ENCODE measurements around the gene GFOD2. TPM values are rescaled to one million over a fixed set of nuclear protein-coding genes. Genes with fewer than 3 reads are reported as not detected.

The GFOD2 gene
- total and polyA plus RNA-seq, 2 of the 13 experiments (the other 11 are each of a cell fraction or from before 2014, with no cell fraction given): 11.1 to 17.2 TPM

GRCh38 chr16:67726106-67727034 is 7.3 kb upstream of the GFOD2 start (continued):
- peak; percentile 55; the same call in 1 of the 2 replicates for TF ChIP-seq ARID5B (CRISPR knock-in tag; IDR thresholded peaks at IDR 0.05)
- TF ChIP-seq ZNF580 (CRISPR knock-in tag; IDR thresholded peaks at IDR 0.05; ENCODE audit: borderline replicate concordance, low read depth): no peak
- no peak for TF ChIP-seq GABPA (IDR thresholded peaks at IDR 0.05; ENCODE audit: low read depth, low read length)
- peak; percentile 31; the same call in 1 of the 2 replicates for TF ChIP-seq GABPA (CRISPR knock-in tag; IDR thresholded peaks at IDR 0.05; ENCODE audit: low read depth)
- TF ChIP-seq CREM (IDR thresholded peaks at IDR 0.05): no peak
- TF ChIP-seq CREM (CRISPR knock-in tag; IDR thresholded peaks at IDR 0.05): no peak
- no peak for TF ChIP-seq STAT5B (CRISPR knock-in tag; IDR thresholded peaks at IDR 0.05)
- no peak for TF ChIP-seq PHF20 (CRISPR knock-in tag; IDR thresholded peaks at IDR 0.05)
- no peak for TF ChIP-seq ZNF367 (CRISPR knock-in tag; IDR thresholded peaks at IDR 0.05; ENCODE audit: borderline replicate concordance)
- TF ChIP-seq DMTF1 (CRISPR knock-in tag; IDR thresholded peaks at IDR 0.05): no peak
- no peak for TF ChIP-seq ZSCAN31 (CRISPR knock-in tag; IDR thresholded peaks at IDR 0.05; ENCODE audit: low read depth)
- no peak for TF ChIP-seq ZNF33A (CRISPR knock-in tag; IDR thresholded peaks at IDR 0.05; ENCODE audit: borderline replicate concordance)
- no peak for TF ChIP-seq PRPF4 (IDR thresholded peaks at IDR 0.05; ENCODE audit: low read depth, low read length, poor library complexity, severe bottlenecking)
- no peak for TF ChIP-seq LRRFIP1 (CRISPR knock-in tag; conservative IDR thresholded peaks at IDR 0.05)
- peak; percentile 44; the same call in 1 of the 2 replicates for TF ChIP-seq ZNF563 (CRISPR knock-in tag; IDR thresholded peaks at IDR 0.05)
- TF ChIP-seq PCBP1 (IDR thresholded peaks at IDR 0.05; ENCODE audit: borderline replicate concordance, low read depth, low read length): no peak
- TF ChIP-seq ZNF230 (CRISPR knock-in tag; IDR thresholded peaks at IDR 0.05): no peak
- TF ChIP-seq ZNF337 (CRISPR knock-in tag; IDR thresholded peaks at IDR 0.05; ENCODE audit: borderline replicate concordance, low read depth): no peak
- no peak for TF ChIP-seq ZNF552 (CRISPR knock-in tag; IDR thresholded peaks at IDR 0.05; ENCODE audit: borderline replicate concordance)
- TF ChIP-seq ZNF564 (CRISPR knock-in tag; IDR thresholded peaks at IDR 0.05): no peak
- TF ChIP-seq MLLT10 (CRISPR knock-in tag; IDR thresholded peaks at IDR 0.05): no peak
